ENCODE measurements around the gene PRKCH. TPM values are rescaled to one million over a fixed set of nuclear protein-coding genes. Genes with fewer than 3 reads are reported as not detected.

PRKCH gene
- total and polyA plus RNA-seq, 9 of the 15 experiments (the other 6 are each of a cell fraction or from before 2014, with no cell fraction given) = 0.61 to 4.4 (median 4.0) TPM

- WGBS (ENCODE audit: insufficient coverage, low coverage, missing lambda C conversion rate) = 41% methylated on average over 4 of the region's 4 CpGs
- TF ChIP-seq TEAD1 (CRISPR knock-in tag; IDR thresholded peaks at IDR 0.05) (no peak), SMARCE1 (IDR thresholded peaks at IDR 0.05) (no peak), ZNF311 (CRISPR knock-in tag; IDR thresholded peaks at IDR 0.05) (no peak), ZSCAN29 (IDR thresholded peaks at IDR 0.05) (no peak), ZNF444 (CRISPR knock-in tag; IDR thresholded peaks at IDR 0.05) (no peak), ZNF77 (CRISPR knock-in tag; IDR thresholded peaks at IDR 0.05) (no peak), SMARCC2 (IDR thresholded peaks at IDR 0.05; ENCODE audit: low read depth) (no peak), HDAC3 (IDR thresholded peaks at IDR 0.05; ENCODE audit: borderline replicate concordance, partially characterized antibody) (no peak), SAFB2 (IDR thresholded peaks at IDR 0.05; ENCODE audit: borderline replicate concordance, low read depth, low read length, severe bottlenecking) (no peak), ZNF354B (CRISPR knock-in tag; IDR thresholded peaks at IDR 0.05) (no peak), TSC22D4 (tag; IDR thresholded peaks at IDR 0.05) (no peak), HIVEP1 (CRISPR knock-in tag; IDR thresholded peaks at IDR 0.05) (no peak)
- TF ChIP-seq, protein P1, sequence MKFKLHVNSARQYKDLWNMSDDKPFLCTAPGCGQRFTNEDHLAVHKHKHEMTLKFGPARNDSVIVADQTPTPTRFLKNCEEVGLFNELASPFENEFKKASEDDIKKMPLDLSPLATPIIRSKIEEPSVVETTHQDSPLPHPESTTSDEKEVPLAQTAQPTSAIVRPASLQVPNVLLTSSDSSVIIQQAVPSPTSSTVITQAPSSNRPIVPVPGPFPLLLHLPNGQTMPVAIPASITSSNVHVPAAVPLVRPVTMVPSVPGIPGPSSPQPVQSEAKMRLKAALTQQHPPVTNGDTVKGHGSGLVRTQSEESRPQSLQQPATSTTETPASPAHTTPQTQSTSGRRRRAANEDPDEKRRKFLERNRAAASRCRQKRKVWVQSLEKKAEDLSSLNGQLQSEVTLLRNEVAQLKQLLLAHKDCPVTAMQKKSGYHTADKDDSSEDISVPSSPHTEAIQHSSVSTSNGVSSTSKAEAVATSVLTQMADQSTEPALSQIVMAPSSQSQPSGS (CRISPR knock-in tag; IDR thresholded peaks at IDR 0.05) = no peak
- Histone ChIP-seq H3K36me3 (ENCODE audit: control insufficient read depth, insufficient read depth, low read length) (no peaks in the 10 kb centered on the region), H3K9me1 (ENCODE audit: control insufficient read depth, insufficient read depth, low read length) (no peaks in the 10 kb centered on the region), H3K4me2 (ENCODE audit: insufficient read depth, low read length) (no peak overlapping the region), H3K4me3 (no peak overlapping the region), H3K9me3 (replicated peaks; ENCODE audit: control insufficient read depth, insufficient read depth, low read depth, low read length) (no peaks in the 10 kb centered on the region), H2AFZ (ENCODE audit: low read depth, low read length) (no peak overlapping the region), H3K27me3 (ENCODE audit: control insufficient read depth in 2 of 2, insufficient read depth in 2 of 2, low read length in 2 of 2) (no peaks in the 10 kb centered on the region; a peak in 1 of 5 replicates), H4K20me1 (replicated peaks; ENCODE audit: control insufficient read depth, insufficient read depth, low read length) (no peaks in the 10 kb centered on the region), H3K79me2 (ENCODE audit: control insufficient read depth, insufficient read depth, low read length) (no peaks in the 10 kb centered on the region), H3K4me1 (replicated peaks in 1 of 2; ENCODE audit: control insufficient read depth in 2 of 2, insufficient read depth in 2 of 2, low read length in 2 of 2) (no peaks in the 10 kb centered on the region), H3K9ac (ENCODE audit: insufficient read depth in 1 of 2, low read depth in 2 of 2, low read length in 2 of 2) (no peak overlapping the region), H3K27ac (ENCODE audit: extremely low read depth, low read depth, low read length) (no peak overlapping the region)
- no peak for FAIRE-seq
- ChIA-PET CTCF (ENCODE audit: low intra/inter-chr PET ratio) (no interaction called here), POLR2A (no interaction called here)
- no peak for ATAC-seq
- no peak for DNase-seq (ENCODE audit: extremely low read depth in 1 of 4, low spot score in 3 of 4)
- intact Hi-C loops (cut with micrococcal nuclease) = no loop called here
- BruUV-seq (replicated peaks) = no TSS peak
- in situ Hi-C loops (cut with MboI) = no loop called here
These were observed 65.7 kb downstream of the PRKCH start for GRCh38 chr14:61387076-61387475.
